GM18909 (cell line): Measurements from ENCODE around the gene MBOAT2.

ENCODE experiments used
- ATAC-seq: cut with Tn5 transposase; IDR thresholded peaks from one replicate; pipeline ENCODE4 v1.9.1; 2021; ENCODE audit warnings: mild to moderate bottlenecking; ENCODE audit not compliant: unreplicated experiment, poor library complexity

MBOAT2 gene

GRCh38 chr2:9018534-9018933 is 15.1 kb upstream of the MBOAT2 start:
- no peak for ATAC-seq

- ATAC-seq, result no peak
These were observed 14.6 kb upstream of the MBOAT2 start for GRCh38 chr2:9018109-9018508.

GRCh38 chr2:9017411-9017810 is 13.9 kb upstream of the MBOAT2 start:
- no peak for ATAC-seq

- no peak for ATAC-seq
These were observed 12.5 kb upstream of the MBOAT2 start for GRCh38 chr2:9015998-9016397.

GRCh38 chr2:9013403-9013802 is 9.9 kb upstream of the MBOAT2 start:
- no peak for ATAC-seq

GRCh38 chr2:9010866-9011265 is 7.4 kb upstream of the MBOAT2 start:
- no peak for ATAC-seq

GRCh38 chr2:9008951-9009664 is 5.6 kb upstream of the MBOAT2 start:
- ATAC-seq, result no peak

GRCh38 chr2:9006368-9006767 is 2.9 kb upstream of the MBOAT2 start:
- no peak for ATAC-seq

GRCh38 chr2:9004338-9005204 is 1.1 kb upstream of the MBOAT2 start:
- no peak for ATAC-seq

GRCh38 chr2:9003366-9003615 is 193 bp downstream of the MBOAT2 start:
- no peak for ATAC-seq

GRCh38 chr2:9002637-9003365 is 683 bp downstream of the MBOAT2 start:
- ATAC-seq, result peak; percentile 22

GRCh38 chr2:9002313-9002636 is 1.2 kb downstream of the MBOAT2 start:
- ATAC-seq, result no peak

GRCh38 chr2:9001778-9002177 is 1.7 kb downstream of the MBOAT2 start:
- no peak for ATAC-seq

GRCh38 chr2:9001229-9001628 is 2.3 kb downstream of the MBOAT2 start:
- ATAC-seq, result no peak

GRCh38 chr2:9000442-9000841 is 3.0 kb downstream of the MBOAT2 start:
- ATAC-seq, result no peak

- no peak for ATAC-seq
These were observed 3.7 kb downstream of the MBOAT2 start for GRCh38 chr2:8999797-9000196.

- ATAC-seq, result no peak
These were observed 4.4 kb downstream of the MBOAT2 start for GRCh38 chr2:8999102-8999446.

- ATAC-seq, result no peak
These were observed 4.9 kb downstream of the MBOAT2 start for GRCh38 chr2:8998418-8999101.

GRCh38 chr2:8997631-8998030 is 5.9 kb downstream of the MBOAT2 start:
- ATAC-seq, result no peak

- no peak for ATAC-seq
These were observed 6.4 kb downstream of the MBOAT2 start for GRCh38 chr2:8997108-8997507.

GRCh38 chr2:8996006-8996405 is 7.5 kb downstream of the MBOAT2 start:
- no peak for ATAC-seq
